DND-41 (cell line): ENCODE measurements around the gene VASH1.

ENCODE experiments used
- ATAC-seq: fragments of 200-7000 bp; cut with Tn5 transposase; 3 replicates; pipeline ENCODE4 v1.9.1; 2021; ENCODE audit warnings: low read depth; ENCODE audit not compliant: insufficient read depth
- DNase-seq: peaks from one replicate; pipeline ENCODE4 v3.0.0-alpha.2; 2020
- H2AFZ ChIP-seq: 2 replicates; pipeline ENCODE4 v1.6.0; 2012; ENCODE audit warnings: low read depth, low read length
- H3K27ac ChIP-seq: 2 replicates; pipeline ENCODE4 v1.5.1; 2012; ENCODE audit warnings: low read length, inconsistent platforms
- H3K27me3 ChIP-seq: fragments of 200-600 bp; sonication (generic); 2 replicates; pipeline ENCODE4 v1.6.0; 2012; ENCODE audit warnings: low read length, mild to moderate bottlenecking, inconsistent platforms; ENCODE audit not compliant: insufficient read depth, poor library complexity
- H3K36me3 ChIP-seq: 2 replicates; pipeline ENCODE4 v1.5.1; 2012; ENCODE audit warnings: low read length, inconsistent platforms; ENCODE audit not compliant: insufficient read depth
- H3K4me1 ChIP-seq: 2 replicates; pipeline ENCODE4 v1.5.1; 2012; ENCODE audit warnings: mild to moderate bottlenecking, low read length; ENCODE audit not compliant: insufficient read depth
- H3K4me2 ChIP-seq: 2 replicates; pipeline ENCODE4 v1.6.0; 2012; ENCODE audit warnings: mild to moderate bottlenecking, moderate library complexity, low read length, inconsistent platforms; ENCODE audit not compliant: insufficient read depth
- H3K4me3 ChIP-seq, 2 experiments: fragments of 200-600 bp in 1 of 2; shearing (Covaris generic) in 1 of 2; 2 replicates each; pipeline ENCODE4 v1.5.1; 2012 to 2016; ENCODE audit warnings: inconsistent platforms in 2 of 2, low read length in 2 of 2, mild to moderate bottlenecking in 2 of 2, low read depth in 1 of 2, moderate library complexity in 1 of 2
- H3K79me2 ChIP-seq: 2 replicates; pipeline ENCODE4 v1.6.0; 2012; ENCODE audit warnings: low read length, inconsistent platforms; ENCODE audit not compliant: insufficient read depth
- H3K9ac ChIP-seq: 2 replicates; pipeline ENCODE4 v1.6.0; 2012; ENCODE audit warnings: low read depth, mild to moderate bottlenecking, inconsistent platforms, low read length, moderate library complexity
- H3K9me3 ChIP-seq: 2 replicates; pipeline ENCODE4 v1.5.1; 2012; ENCODE audit warnings: low read length, moderate library complexity, mild to moderate bottlenecking, inconsistent platforms; ENCODE audit not compliant: insufficient read depth, severe bottlenecking
- H4K20me1 ChIP-seq: 2 replicates; pipeline ENCODE4 v1.6.0; 2012; ENCODE audit warnings: low read length; ENCODE audit not compliant: insufficient read depth
- EZH2 ChIP-seq: IDR thresholded peaks from 3 replicates; pipeline ENCODE4 v1.6.1; 2012; ENCODE audit warnings: borderline replicate concordance, low read depth, mild to moderate bottlenecking, moderate library complexity, low read length, inconsistent platforms; ENCODE audit not compliant: severe bottlenecking
- TF ChIP-seq, protein P1 (sequence below): IDR thresholded peaks from 2 replicates; pipeline ENCODE4 v1.5.1; 2012; ENCODE audit warnings: borderline replicate concordance, low read length, moderate library complexity, mild to moderate bottlenecking; ENCODE audit not compliant: poor library complexity, severe bottlenecking; ENCODE audit errors: extremely low read depth

The VASH1 gene

DNA sequence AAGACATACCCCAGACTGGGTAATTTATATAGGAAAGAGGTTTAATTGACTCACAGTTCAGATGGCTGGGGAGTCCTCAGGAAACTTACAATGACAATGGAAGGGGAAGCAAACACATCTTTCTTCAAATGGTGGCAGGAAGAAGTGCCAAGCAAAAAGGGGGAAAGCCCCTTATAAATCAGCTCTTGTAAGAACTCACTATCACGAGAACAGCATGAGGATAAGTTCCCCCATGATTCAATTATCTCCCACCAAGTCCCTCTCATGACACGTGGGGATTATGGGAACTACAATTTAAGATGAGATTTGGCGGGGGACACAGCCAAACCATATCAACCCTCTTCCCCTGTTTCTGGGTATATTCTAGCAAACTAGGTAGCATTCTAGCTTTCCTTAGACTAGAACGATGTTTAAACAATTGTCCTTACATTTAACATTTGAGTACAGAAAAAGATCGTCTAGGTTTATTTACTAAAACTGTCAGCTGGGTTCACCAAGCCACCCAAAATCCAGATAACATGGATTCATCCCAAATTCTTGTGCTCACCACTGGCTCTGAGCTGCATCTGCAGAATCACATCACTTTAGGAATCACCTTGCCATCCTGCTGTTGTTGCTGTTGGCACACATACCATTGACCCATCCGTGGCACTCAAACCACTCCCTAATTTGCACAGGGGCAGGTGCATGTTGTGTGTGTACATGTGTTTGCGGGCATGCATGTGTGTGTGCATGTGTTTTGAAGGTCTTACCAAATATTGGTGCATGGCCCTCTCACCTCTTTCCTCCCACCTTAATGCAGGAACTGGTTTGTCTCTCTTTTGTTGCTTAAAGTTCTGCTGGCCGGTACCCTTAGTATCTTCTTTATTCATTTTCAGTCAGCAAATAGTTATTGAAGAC lies 36.4 kb upstream of the VASH1 start:
- Histone ChIP-seq H4K20me1 (no peaks in the 10 kb centered on the region), H3K9me3 (no peaks in the 10 kb centered on the region), H3K79me2 (no peaks in the 10 kb centered on the region), H3K36me3 (no peaks in the 10 kb centered on the region), H3K4me2 (no peak overlapping the region), H3K27ac (no peak overlapping the region), H3K4me3 (no peak overlapping the region), H3K4me1 (no peaks in the 10 kb centered on the region), H3K9ac (no peak overlapping the region), H3K27me3 (peaks cover 17% of the 10 kb centered on the region), H2AFZ (no peak overlapping the region)
- DNase-seq (no peak), ATAC-seq (no peak)
- no peak for TF ChIP-seq EZH2
- TF ChIP-seq, protein P1, sequence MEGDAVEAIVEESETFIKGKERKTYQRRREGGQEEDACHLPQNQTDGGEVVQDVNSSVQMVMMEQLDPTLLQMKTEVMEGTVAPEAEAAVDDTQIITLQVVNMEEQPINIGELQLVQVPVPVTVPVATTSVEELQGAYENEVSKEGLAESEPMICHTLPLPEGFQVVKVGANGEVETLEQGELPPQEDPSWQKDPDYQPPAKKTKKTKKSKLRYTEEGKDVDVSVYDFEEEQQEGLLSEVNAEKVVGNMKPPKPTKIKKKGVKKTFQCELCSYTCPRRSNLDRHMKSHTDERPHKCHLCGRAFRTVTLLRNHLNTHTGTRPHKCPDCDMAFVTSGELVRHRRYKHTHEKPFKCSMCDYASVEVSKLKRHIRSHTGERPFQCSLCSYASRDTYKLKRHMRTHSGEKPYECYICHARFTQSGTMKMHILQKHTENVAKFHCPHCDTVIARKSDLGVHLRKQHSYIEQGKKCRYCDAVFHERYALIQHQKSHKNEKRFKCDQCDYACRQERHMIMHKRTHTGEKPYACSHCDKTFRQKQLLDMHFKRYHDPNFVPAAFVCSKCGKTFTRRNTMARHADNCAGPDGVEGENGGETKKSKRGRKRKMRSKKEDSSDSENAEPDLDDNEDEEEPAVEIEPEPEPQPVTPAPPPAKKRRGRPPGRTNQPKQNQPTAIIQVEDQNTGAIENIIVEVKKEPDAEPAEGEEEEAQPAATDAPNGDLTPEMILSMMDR: no peak

DNA sequence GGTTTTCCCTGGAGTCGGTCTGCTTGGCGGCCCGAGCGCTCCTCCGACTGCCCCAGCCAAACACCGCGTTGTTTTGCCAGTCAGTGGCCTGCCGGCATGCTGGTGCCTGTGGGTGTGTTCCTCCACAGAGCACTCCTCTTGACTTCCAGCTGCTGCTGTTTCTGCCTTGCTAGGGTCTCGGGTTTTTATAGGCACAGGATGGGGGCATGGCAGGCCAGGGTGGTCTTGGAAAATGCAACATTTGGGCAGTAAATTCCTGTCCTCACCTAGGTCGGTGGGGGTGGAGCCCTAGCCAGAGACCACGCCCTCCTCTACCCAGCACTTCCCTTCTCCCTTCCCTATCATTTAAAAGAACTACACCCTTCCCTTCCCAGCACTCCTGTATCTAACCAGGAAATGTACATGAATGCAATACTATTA lies 34.7 kb upstream of the VASH1 start:
- Histone ChIP-seq H3K36me3 (no peaks in the 10 kb centered on the region), H3K9me3 (no peaks in the 10 kb centered on the region), H3K4me3 (no peak overlapping the region), H4K20me1 (no peaks in the 10 kb centered on the region), H3K4me2 (no peak overlapping the region), H3K27ac (no peak overlapping the region), H3K4me1 (no peaks in the 10 kb centered on the region), H2AFZ (no peak overlapping the region), H3K9ac (no peak overlapping the region), H3K27me3 (peaks cover 18% of the 10 kb centered on the region), H3K79me2 (no peaks in the 10 kb centered on the region)
- ATAC-seq: no peak
- DNase-seq: no peak
- TF ChIP-seq, protein P1: no peak
- no peak for TF ChIP-seq EZH2

DNA sequence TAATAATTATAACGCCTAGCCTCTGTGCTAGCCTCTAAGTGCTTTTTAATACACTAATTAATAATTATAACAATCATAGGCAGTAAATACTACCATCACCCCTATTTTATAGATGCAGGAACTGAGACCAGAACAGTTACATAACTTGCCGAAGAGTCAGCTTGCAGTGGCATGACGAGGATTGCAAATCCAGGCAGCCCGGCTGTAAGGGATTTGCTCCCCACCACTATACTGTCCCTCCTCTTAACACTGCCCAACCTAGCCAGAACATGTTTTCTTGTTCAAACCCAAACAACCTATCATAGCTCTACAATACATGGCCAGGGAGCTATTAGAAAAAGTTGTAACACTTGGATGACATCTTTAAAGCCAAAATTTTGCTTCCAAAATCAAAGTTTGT lies 33.9 kb upstream of the VASH1 start:
- Histone ChIP-seq H4K20me1 (no peaks in the 10 kb centered on the region), H3K36me3 (no peaks in the 10 kb centered on the region), H3K4me2 (no peak overlapping the region), H2AFZ (no peak overlapping the region), H3K79me2 (no peaks in the 10 kb centered on the region), H3K27ac (no peak overlapping the region), H3K4me1 (no peaks in the 10 kb centered on the region), H3K4me3 (no peak overlapping the region), H3K27me3 (peaks cover 18% of the 10 kb centered on the region), H3K9ac (no peak overlapping the region), H3K9me3 (no peaks in the 10 kb centered on the region)
- TF ChIP-seq EZH2: no peak
- TF ChIP-seq, protein P1: no peak
- ATAC-seq: no peak
- no peak for DNase-seq
